AG09309 (cell line): Measurements from ENCODE around the gene PET100.

Experiments
- DNase-seq: peaks from one replicate; pipeline ENCODE4 v3.0.0-alpha.2; 2010; ENCODE audit warnings: low read depth
- H3K4me3 ChIP-seq: 2 replicates; pipeline ENCODE4 v1.5.1; 2011; ENCODE audit warnings: mild to moderate bottlenecking, low read depth, low read length, moderate library complexity; ENCODE audit not compliant: control insufficient read depth
- CTCF ChIP-seq: IDR thresholded peaks from 2 replicates; pipeline ENCODE4 v1.5.1; 2011; ENCODE audit warnings: mild to moderate bottlenecking, low read depth, low read length, inconsistent platforms; ENCODE audit not compliant: insufficient read depth, control insufficient read depth; ENCODE audit errors: missing control alignments

Gene PET100

DNA sequence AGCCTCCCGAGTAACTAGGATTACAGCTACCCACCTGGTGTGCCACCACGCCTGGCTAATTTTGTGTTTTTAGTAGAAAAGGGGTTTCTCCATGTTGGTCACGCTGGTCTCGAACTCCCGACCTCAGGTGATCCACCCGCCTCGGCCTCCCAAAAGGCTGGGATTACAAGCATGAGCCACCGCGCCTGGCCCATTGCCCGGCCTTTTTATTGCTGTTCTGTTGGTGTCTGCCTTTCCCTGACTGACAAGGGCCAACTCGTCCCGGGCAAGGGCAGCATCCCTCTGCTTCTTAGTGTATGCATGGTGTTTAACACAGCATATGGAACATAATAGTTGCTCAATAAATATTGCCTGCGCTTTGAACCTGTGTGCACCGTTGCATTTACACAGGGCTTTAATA lies 33.1 kb downstream of the PET100 start:
- no peak for TF ChIP-seq CTCF
- no peak overlapping the region for H3K4me3 ChIP-seq
- DNase-seq: no peak

DNA sequence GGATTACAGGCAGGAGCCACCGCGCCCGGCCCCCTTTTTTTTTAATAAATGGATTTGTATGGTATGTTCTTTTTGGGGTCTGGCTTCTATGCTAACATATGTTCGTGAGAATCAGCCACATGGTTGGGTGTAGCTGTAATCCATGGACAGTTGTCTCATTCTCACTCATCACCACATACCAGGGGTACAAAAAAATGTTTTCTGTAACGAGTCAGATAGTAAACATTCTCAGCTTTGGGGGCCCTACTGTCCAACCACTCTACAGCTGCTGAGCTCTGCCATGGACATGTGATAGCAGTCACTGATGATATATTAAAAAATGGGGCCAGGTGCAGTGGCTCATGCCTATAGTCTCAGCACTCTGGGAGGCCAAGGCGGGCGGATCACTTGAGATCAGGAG lies 34.1 kb downstream of the PET100 start:
- no peak for DNase-seq
- H3K4me3 ChIP-seq: no peak overlapping the region
- no peak for TF ChIP-seq CTCF

GRCh38 chr19:7665076-7665475 lies 35.5 kb downstream of the PET100 start:
- no peak for DNase-seq
- no peak for TF ChIP-seq CTCF
- H3K4me3 ChIP-seq: no peak overlapping the region

DNA sequence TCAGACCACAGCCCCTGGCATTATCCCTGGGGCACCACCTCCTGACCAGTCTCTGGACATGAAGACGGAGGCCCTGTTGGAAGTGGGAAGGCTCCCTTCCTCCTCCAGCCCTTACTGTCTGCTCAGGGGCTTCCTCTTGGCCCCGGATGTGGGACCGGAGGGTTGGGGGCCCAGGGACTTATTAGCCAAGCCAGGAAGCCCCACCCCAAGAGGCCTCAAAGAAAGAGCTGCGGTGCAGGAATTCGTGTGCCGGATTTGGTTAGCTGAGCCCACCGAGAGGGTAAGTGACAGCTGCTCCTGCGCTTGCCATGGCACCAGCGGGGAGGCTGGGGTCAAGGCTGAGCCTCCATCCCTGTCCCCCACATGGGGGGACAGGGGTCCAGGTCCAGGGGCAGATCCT lies 39.2 kb downstream of the PET100 start, which contains the start of gene RETN:
Gene RETN, plus strand, starts transcription at position 208 of the 400 bp plus-strand sequence. CDS start 278 bp downstream, outside the sequence.
- DNase-seq: no peak
- TF ChIP-seq CTCF: no peak
- H3K4me3 ChIP-seq: no peak within 1 kb of the TSS

- no peak overlapping the region for H3K4me3 ChIP-seq
- TF ChIP-seq CTCF: no peak
- DNase-seq: no peak
Observed at GRCh38 chr19:7669641-7670040, 40.0 kb downstream of the PET100 start.

- H3K4me3 ChIP-seq: no peak overlapping the region
- DNase-seq: no peak
- no peak for TF ChIP-seq CTCF
Observed at GRCh38 chr19:7670150-7670783, 40.7 kb downstream of the PET100 start.
